Measurements from ENCODE around the gene CDK13.

GRCh38 chr7:40133561-40134427, 183.7 kb downstream of the CDK13 start:
- TF ChIP-seq CTCF (IDR thresholded peaks at IDR 0.05): no peak
- no peak for TF ChIP-seq ZNF263 (CRISPR knock-in tag; IDR thresholded peaks at IDR 0.05; ENCODE audit: low read depth)
- TF ChIP-seq NFATC4 (CRISPR knock-in tag; IDR thresholded peaks at IDR 0.05): no peak
- TF ChIP-seq USF2 (CRISPR knock-in tag; IDR thresholded peaks at IDR 0.05): no peak
- TF ChIP-seq, protein P1, sequence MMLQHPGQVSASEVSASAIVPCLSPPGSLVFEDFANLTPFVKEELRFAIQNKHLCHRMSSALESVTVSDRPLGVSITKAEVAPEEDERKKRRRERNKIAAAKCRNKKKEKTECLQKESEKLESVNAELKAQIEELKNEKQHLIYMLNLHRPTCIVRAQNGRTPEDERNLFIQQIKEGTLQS (CRISPR knock-in tag; conservative IDR thresholded peaks at IDR 0.05): no peak
- no peak for TF ChIP-seq ZNF232 (CRISPR knock-in tag; IDR thresholded peaks at IDR 0.05)

Measured in WTC11 (cell line).